ENCODE measurements around the gene CASP9.
A peak's percentile ranks its signal among the peaks of the same experiment; 100 is the strongest.
"Not testable (repeated sequence)": the region's sequence is repeated elsewhere in the genome, so short reads cannot be mapped to it uniquely, and the experiment has no call there.

Gene CASP9

DNA sequence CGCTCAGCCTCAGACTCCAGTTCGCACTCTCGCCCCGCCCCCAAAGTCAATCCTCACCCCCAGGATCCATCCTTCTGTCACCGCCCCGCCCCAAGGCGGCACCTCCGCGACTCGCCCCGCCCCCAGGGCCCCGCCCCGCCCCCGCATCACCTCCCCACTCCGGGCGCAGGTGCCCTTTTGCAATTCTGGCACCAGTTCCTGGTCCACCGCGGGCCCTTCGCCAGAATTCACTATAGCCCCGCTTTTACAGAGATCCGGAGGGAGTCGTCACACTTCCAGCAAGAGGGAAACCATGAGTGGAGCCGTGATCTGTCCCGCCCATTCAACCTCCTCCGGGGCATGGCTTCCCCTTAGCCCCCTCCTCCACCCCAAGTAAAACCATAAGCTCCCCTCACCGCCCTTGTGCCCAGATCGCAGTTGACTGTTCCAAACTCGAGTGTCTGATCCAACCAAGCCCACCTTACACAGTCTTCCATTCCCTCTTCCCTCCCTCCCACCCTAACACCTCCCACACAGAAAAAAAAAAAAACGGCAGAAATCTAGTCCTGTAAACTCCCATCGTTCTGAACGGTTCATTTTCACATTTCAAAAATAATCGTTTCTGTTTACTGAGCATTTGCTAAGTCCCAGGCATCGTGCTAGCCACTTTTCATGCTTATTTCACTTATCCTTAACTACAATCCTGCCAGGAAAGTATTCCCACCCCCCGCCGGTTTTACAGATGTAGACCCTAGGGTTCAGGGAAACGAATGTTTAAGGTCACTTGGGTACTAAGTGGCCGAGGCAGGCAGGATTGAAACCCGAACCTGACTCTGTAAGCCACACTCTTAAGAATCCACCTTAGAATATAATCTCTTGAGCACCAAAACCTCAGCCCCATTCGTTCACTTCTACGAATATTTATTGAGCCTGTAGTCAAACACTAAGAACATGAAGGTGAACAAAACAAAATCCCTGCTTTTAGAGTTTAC lies 1.3 kb upstream of the CASP9 start:
- peak; percentile 22 for DNase-seq

- peak; percentile 97 for DNase-seq
These were observed 451 bp upstream of the CASP9 start for GRCh38 chr1:15524283-15525049.

DNA sequence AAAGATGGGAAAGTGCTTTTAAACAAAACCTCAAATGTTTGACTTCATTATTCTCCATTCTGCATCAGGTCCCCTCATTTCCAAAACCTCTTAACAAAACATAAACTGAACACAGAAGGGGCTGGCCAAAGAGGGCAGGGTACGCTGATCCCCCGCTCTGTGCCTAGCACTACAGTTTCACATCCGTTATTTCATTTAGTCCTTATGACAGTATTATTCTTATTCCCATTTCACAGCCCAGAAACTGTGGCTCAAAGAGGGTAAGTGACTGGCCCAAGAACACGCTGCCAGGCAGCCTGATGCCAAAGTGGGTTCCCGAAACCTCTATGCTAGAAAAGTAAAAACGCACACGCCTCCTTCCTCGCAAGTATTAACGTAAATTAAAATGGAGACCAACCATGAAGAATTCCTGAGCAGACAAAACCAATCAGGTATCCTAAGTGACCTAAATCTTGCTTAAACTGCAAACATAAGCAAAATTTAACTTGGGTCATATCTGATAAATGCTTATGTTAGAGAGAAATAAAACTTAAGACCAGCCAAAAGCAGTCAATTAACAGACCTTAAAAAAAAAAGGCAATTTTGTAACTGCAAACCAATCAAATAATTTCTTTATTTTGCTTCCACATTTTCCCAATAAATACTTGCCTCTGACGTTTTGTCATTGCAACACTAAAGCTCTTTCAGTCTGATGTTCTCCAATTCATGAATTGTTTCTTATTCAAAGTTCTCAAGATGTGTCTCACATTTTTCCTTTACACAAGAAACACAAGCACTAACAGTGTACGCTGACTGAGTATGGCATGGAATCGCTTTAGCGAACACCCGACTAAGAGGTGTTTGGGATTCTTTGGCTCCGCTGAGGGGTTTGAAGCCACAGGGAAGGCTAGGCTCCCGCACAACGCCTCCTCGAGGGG lies 653 bp downstream of the CASP9 start:
- no peak for DNase-seq

- DNase-seq = no peak
These were observed 1.5 kb downstream of the CASP9 start for GRCh38 chr1:15522551-15522950.

DNA sequence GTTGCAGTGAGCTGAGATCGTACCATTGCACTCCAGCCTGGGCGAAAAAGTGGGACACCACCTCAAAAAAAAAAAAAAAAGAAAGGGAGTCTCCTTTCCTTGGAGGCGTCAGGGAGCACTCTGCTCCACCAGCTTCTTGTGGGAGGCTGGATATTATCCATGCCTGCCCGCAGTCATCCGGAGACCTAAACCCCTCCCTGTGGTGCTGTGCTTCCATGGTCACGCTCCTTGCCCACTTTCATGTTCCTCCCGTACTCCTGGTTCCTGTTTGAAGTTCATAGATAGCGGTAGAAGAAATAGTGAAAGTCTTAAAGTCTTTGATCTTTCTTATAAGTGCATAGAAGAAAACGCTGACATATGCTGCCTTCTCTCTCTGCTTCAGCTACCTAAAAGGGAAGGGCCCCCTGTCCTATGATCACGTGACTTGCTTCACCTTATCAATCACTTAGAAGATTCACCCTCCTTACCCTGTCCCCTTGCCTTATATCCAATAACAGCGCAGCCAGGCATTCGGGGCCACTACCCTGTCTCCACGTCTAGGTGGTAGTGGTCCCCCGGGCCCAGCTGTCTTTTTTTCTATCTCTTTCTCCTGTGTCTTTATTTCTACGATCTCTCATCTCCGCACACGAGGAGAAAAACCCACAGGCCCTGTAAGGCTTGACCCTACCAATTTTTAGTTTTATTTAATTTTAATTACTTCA lies 2.7 kb downstream of the CASP9 start:
- not testable (repeated sequence) for DNase-seq

- DNase-seq = no peak
These were observed 4.4 kb downstream of the CASP9 start for GRCh38 chr1:15519625-15520024.

DNA sequence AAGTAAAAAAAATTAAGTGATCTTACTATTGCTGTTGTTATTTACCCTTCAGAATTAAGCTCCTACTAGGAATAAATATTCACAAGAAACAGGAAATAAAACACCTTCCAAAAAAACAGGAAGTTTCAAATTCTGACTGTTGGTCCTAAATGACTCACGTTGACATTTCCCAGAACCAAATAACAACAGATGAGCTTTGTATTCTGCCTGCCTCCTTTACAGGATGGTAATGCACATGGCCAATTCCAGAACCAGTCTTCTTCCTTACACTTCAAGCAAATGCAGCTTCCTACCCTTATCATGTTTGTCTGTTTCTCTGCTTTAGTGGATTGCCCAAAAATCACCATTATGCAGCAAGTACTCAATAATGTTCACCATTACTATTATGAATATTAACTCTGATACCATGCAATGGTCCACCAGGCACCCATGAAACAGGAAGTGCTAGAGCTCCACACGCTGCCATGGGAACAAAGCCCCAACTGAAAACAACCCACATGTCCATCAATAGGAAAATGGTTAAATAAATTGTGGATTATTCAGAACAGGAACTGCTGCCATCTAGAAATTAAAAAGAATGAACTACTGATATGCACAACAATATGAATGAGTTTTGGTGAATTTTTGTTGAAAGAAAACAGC lies 8.9 kb downstream of the CASP9 start:
- DNase-seq = no peak

DNA sequence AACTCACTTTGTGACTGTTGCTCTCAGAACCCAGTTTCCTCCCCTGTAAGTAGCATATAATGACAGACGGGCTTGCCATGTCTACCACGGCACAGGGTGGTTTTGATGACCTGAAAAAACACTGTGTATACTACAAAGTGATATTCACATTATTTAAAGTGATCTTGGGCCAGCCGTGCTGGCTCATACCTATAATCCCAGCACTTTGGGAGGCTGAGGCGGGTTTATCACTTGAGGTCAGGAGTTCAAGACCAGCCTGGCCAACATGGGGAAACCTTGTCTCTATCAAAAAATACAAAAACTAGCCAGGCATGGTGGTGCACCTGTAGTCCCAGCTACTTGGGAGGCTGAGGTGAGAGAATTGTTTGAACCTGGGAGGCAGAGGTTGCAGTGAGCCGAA lies 9.5 kb downstream of the CASP9 start:
- DNase-seq = not testable (repeated sequence)

DNA sequence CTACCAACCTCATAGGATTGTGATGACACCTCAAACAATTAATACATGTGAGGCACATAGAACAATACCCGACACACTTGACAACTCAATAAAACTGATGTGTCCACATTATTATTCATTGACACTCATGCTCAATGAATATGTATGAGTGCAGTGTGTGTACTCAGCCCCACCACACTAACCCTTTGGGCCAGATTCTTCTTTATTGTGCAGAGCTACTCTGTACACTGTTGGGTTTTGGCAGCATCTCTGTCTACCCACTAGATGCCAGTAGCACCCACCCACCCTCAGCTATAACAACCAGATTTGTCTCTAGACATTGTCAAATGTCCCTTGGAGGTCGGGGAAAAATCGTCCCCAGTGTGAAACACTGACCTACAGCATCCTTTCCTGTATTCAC lies 10.1 kb downstream of the CASP9 start:
- DNase-seq = no peak

DNA sequence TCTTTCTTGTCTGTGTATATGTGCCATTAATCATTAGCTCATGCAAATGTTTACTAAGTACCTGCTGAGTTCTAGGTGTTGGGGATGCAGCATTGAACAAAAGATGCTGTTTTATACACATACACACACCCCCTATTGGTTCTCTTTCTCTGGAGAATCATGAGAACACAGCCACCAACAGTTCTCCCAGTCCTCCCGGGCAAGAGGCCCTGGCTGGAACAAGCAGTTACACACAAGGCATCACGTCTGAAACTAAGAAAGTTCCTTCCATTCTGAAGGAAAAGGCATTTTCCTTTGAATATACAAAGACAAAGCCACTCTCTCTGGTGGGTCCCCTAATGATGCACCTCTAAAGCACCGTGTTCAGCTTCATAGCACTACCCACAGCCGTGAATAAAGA lies 10.8 kb downstream of the CASP9 start:
- DNase-seq = no peak

- DNase-seq = no peak
These were observed 13.2 kb downstream of the CASP9 start for GRCh38 chr1:15510611-15511405.

DNA sequence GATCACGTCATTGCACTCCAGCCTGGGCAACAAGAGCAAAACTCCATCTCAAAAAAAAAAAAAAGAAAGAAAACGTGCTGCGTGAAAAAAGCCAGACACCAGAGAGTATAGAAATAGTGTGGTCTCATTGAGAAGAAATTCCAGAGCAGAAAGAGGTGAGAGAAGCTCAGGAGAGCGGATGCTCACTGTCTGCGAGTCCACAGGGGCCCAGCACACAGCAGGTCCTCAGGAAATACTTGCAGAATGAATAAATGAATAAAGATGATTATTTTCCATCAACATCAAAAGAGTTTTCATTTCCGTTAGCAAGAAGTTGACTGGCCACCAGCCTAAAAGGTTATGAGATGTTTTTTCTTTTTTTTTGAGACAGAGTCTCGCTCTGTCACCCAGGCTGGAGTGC lies 14.4 kb downstream of the CASP9 start:
- no peak for DNase-seq

- DNase-seq = no peak
These were observed 15.1 kb downstream of the CASP9 start for GRCh38 chr1:15508700-15509487.

GRCh38 chr1:15507278-15507677 lies 16.7 kb downstream of the CASP9 start:
- no peak for DNase-seq

GRCh38 chr1:15506831-15507230 lies 17.2 kb downstream of the CASP9 start:
- DNase-seq = no peak

DNA sequence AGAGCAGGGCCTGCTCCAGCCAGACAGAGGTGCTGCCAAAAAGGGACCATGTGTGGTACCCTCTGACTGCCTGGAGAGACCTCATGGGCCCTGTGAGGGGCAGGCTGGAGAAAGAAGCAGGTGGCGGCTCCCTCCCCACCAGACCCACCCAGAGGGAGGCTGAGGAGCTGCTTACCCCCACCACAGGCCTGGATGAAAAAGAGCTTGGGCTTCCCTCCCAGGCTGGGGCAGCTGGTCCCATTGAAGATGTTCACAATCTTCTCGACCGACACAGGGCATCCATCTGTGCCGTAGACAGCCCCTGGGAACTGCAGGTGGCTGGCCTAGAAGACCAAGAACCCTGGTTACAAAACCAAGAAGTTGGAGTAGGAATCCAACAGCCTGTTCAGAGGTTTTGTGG lies 19.6 kb downstream of the CASP9 start:
- DNase-seq = no peak

GRCh38 chr1:15501208-15502032 lies 22.6 kb downstream of the CASP9 start:
- DNase-seq = peak; percentile 64

DNA sequence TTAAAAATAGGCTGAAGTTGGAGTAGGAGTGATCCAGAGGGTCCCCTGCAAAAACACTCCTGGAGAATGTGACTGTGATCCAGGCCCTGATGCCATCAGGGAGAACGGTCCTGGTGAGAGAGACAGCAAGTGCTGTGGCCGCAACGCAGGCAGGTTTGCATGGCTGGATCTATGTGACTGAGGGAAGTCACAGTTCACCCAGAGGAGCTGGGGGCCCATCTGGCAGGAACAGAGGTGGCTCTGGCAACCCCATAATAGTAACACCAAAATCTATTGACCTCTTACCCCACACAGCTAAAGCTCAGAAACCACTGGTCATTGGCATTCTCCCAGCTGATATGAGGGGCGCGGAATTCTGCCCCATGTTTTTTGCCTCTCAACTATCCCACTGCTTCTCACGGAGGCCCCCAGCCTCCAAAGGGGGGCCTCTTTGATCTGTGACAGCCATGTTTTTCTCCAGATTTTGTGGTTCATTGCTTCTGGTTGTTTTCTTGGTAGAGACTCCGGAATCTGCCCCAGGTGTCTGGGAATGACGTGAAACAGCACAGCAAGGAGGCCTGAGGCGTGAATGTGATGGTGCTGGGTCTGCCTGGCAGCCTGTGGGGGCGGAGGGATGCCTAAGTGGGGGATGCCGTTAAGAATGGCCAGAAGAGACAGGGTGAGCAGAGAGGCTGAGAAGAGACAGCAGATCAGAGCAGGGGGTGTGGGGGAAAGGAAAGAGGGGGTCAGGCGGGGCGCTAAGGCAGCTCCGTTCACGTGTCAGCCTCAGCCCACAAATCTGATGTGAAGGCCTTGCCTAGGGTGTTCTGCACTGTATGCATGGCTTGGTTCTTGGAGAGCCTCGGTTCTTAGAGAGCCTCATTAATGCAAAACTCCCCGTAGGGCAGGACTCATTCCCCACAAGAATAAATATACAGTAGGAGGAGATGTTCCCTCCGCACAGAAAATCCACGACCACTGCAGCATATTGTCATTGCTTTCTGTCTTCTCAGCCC lies 23.5 kb downstream of the CASP9 start:
- DNase-seq = no peak
